Measurements from ENCODE around the gene PTPRG. TPM values are rescaled to one million over a fixed set of nuclear protein-coding genes. Genes with fewer than 3 reads are reported as not detected.

The PTPRG gene
- total and polyA plus RNA-seq, 3 experiments from 2014 or later = not detected

GRCh38 chr3:61673651-61674050, 112.3 kb downstream of the PTPRG start:
- Histone ChIP-seq H3K27ac (ENCODE audit: low read depth, low read length) (no peak overlapping the region), H3K27me3 (ENCODE audit: insufficient read depth, low read length, poor library complexity, severe bottlenecking) (no peaks in the 10 kb centered on the region), H3K4me3 (ENCODE audit: low read length) (no peak overlapping the region), H3K9me3 (ENCODE audit: low read length) (no peaks in the 10 kb centered on the region), H3K4me1 (ENCODE audit: insufficient read depth, low read length) (no peaks in the 10 kb centered on the region), H3K36me3 (ENCODE audit: insufficient read depth, low read length) (no peaks in the 10 kb centered on the region)
- H3K9me3 Mint-ChIP-seq = peaks cover 2 to 6% (median 3%) of the 10 kb centered on the region in 5 donors
- H3K27ac Mint-ChIP-seq = no peak overlapping the region
- POLR2A ChIA-PET = no interaction called here
- CTCF ChIA-PET = no interaction called here
- DNase-seq = no peak
- no peak overlapping the region for H3K4me3 Mint-ChIP-seq
- no peaks in the 10 kb centered on the region for H3K36me3 Mint-ChIP-seq
- no peaks in the 10 kb centered on the region for H3K4me1 Mint-ChIP-seq
- no peaks in the 10 kb centered on the region for H3K27me3 Mint-ChIP-seq

GRCh38 chr3:61674596-61674995, 113.2 kb downstream of the PTPRG start:
- ChIA-PET POLR2A (no interaction called here), CTCF (no interaction called here)
- Histone ChIP-seq H3K36me3 (ENCODE audit: insufficient read depth, low read length) (no peaks in the 10 kb centered on the region), H3K27me3 (ENCODE audit: insufficient read depth, low read length, poor library complexity, severe bottlenecking) (no peaks in the 10 kb centered on the region), H3K27ac (ENCODE audit: low read depth, low read length) (no peak overlapping the region), H3K4me1 (ENCODE audit: insufficient read depth, low read length) (no peaks in the 10 kb centered on the region), H3K9me3 (ENCODE audit: low read length) (no peaks in the 10 kb centered on the region), H3K4me3 (ENCODE audit: low read length) (no peak overlapping the region)
- Mint-ChIP-seq H3K4me1 (no peaks in the 10 kb centered on the region), H3K27ac (no peak overlapping the region), H3K36me3 (no peaks in the 10 kb centered on the region), H3K9me3 (peaks cover under 1 to 8% (median 2%) of the 10 kb centered on the region in 5 donors), H3K4me3 (no peak overlapping the region), H3K27me3 (no peaks in the 10 kb centered on the region)
- DNase-seq = no peak

GRCh38 chr3:61679026-61679425, 117.7 kb downstream of the PTPRG start:
- Mint-ChIP-seq H3K27me3 (peaks cover 0 to 2% of the 10 kb centered on the region in 2 donors), H3K4me1 (no peaks in the 10 kb centered on the region), H3K36me3 (no peaks in the 10 kb centered on the region), H3K4me3 (no peak overlapping the region), H3K27ac (no peak overlapping the region), H3K9me3 (peaks cover 0 to 10% (median 2%) of the 10 kb centered on the region in 5 donors)
- H3K27me3 ChIP-seq (ENCODE audit: insufficient read depth, low read length, poor library complexity, severe bottlenecking) = no peaks in the 10 kb centered on the region
- H3K4me3 ChIP-seq (ENCODE audit: low read length) = no peak overlapping the region
- ChIA-PET CTCF (no interaction called here), POLR2A (no interaction called here)
- H3K36me3 ChIP-seq (ENCODE audit: insufficient read depth, low read length) = no peaks in the 10 kb centered on the region
- H3K4me1 ChIP-seq (ENCODE audit: insufficient read depth, low read length) = no peaks in the 10 kb centered on the region
- no peak overlapping the region for H3K27ac ChIP-seq (ENCODE audit: low read depth, low read length)
- DNase-seq = no peak
- no peaks in the 10 kb centered on the region for H3K9me3 ChIP-seq (ENCODE audit: low read length)

GRCh38 chr3:61680617-61681016, 119.2 kb downstream of the PTPRG start:
- no peak overlapping the region for H3K4me3 Mint-ChIP-seq
- ChIA-PET CTCF (no interaction called here), POLR2A (no interaction called here)
- H3K9me3 Mint-ChIP-seq = peaks cover 0 to 10% (median 2%) of the 10 kb centered on the region in 5 donors
- no peaks in the 10 kb centered on the region for H3K4me1 Mint-ChIP-seq
- no peak overlapping the region for H3K4me3 ChIP-seq (ENCODE audit: low read length)
- H3K27ac ChIP-seq (ENCODE audit: low read depth, low read length) = no peak overlapping the region
- H3K36me3 Mint-ChIP-seq = no peaks in the 10 kb centered on the region
- no peaks in the 10 kb centered on the region for H3K27me3 ChIP-seq (ENCODE audit: insufficient read depth, low read length, poor library complexity, severe bottlenecking)
- no peak overlapping the region for H3K27ac Mint-ChIP-seq
- no peaks in the 10 kb centered on the region for H3K9me3 ChIP-seq (ENCODE audit: low read length)
- DNase-seq = no peak
- no peaks in the 10 kb centered on the region for H3K4me1 ChIP-seq (ENCODE audit: insufficient read depth, low read length)
- no peaks in the 10 kb centered on the region for H3K36me3 ChIP-seq (ENCODE audit: insufficient read depth, low read length)
- H3K27me3 Mint-ChIP-seq = peaks cover 0 to 2% of the 10 kb centered on the region in 2 donors

GRCh38 chr3:61681636-61682035, 120.3 kb downstream of the PTPRG start:
- H3K9me3 ChIP-seq (ENCODE audit: low read length) = no peaks in the 10 kb centered on the region
- H3K27ac Mint-ChIP-seq = no peak overlapping the region

GRCh38 chr3:61682671-61683548, 121.5 kb downstream of the PTPRG start:
- ChIA-PET POLR2A (no interaction called here), CTCF (no interaction called here)
- no peaks in the 10 kb centered on the region for H3K4me1 Mint-ChIP-seq
- no peaks in the 10 kb centered on the region for H3K9me3 ChIP-seq (ENCODE audit: low read length)
- H3K4me1 ChIP-seq (ENCODE audit: insufficient read depth, low read length) = no peaks in the 10 kb centered on the region
- no peak for DNase-seq
- no peak overlapping the region for H3K27ac ChIP-seq (ENCODE audit: low read depth, low read length)
- no peak overlapping the region for H3K27ac Mint-ChIP-seq
- no peaks in the 10 kb centered on the region for H3K36me3 ChIP-seq (ENCODE audit: insufficient read depth, low read length)
- peaks cover 0 to 2% of the 10 kb centered on the region in 2 donors for H3K27me3 Mint-ChIP-seq
- H3K4me3 ChIP-seq (ENCODE audit: low read length) = no peak overlapping the region
- no peaks in the 10 kb centered on the region for H3K36me3 Mint-ChIP-seq
- no peak overlapping the region for H3K4me3 Mint-ChIP-seq
- H3K27me3 ChIP-seq (ENCODE audit: insufficient read depth, low read length, poor library complexity, severe bottlenecking) = no peaks in the 10 kb centered on the region
- peaks cover 0 to 8% (median 2%) of the 10 kb centered on the region in 5 donors for H3K9me3 Mint-ChIP-seq

More at GRCh38 chr3:61681636-61682035, 120.3 kb downstream of the PTPRG start:
- H3K4me3 ChIP-seq (ENCODE audit: low read length) = no peak overlapping the region
- H3K4me1 Mint-ChIP-seq = no peaks in the 10 kb centered on the region
- H3K27me3 ChIP-seq (ENCODE audit: insufficient read depth, low read length, poor library complexity, severe bottlenecking) = no peaks in the 10 kb centered on the region
- no peak overlapping the region for H3K27ac ChIP-seq (ENCODE audit: low read depth, low read length)
- no peaks in the 10 kb centered on the region for H3K4me1 ChIP-seq (ENCODE audit: insufficient read depth, low read length)
- POLR2A ChIA-PET = no interaction called here
- peaks cover 0 to 8% (median 2%) of the 10 kb centered on the region in 5 donors for H3K9me3 Mint-ChIP-seq
- no peaks in the 10 kb centered on the region for H3K36me3 Mint-ChIP-seq
- H3K36me3 ChIP-seq (ENCODE audit: insufficient read depth, low read length) = no peaks in the 10 kb centered on the region
- H3K4me3 Mint-ChIP-seq = no peak overlapping the region
- no peak for DNase-seq
- CTCF ChIA-PET = no interaction called here
- H3K27me3 Mint-ChIP-seq = peaks cover 0 to 2% of the 10 kb centered on the region in 2 donors

GRCh38 chr3:61683549-61684236, 122.3 kb downstream of the PTPRG start:
- Mint-ChIP-seq H3K36me3 (no peaks in the 10 kb centered on the region), H3K9me3 (peaks cover 0 to 8% (median 2%) of the 10 kb centered on the region in 5 donors), H3K4me3 (no peak overlapping the region), H3K27me3 (peaks cover 0 to 2% of the 10 kb centered on the region in 2 donors), H3K27ac (no peak overlapping the region), H3K4me1 (no peaks in the 10 kb centered on the region)
- H3K27ac ChIP-seq (ENCODE audit: low read depth, low read length) = no peak overlapping the region
- H3K4me1 ChIP-seq (ENCODE audit: insufficient read depth, low read length) = no peaks in the 10 kb centered on the region
- POLR2A ChIA-PET = no interaction called here
- no peaks in the 10 kb centered on the region for H3K9me3 ChIP-seq (ENCODE audit: low read length)
- no peaks in the 10 kb centered on the region for H3K27me3 ChIP-seq (ENCODE audit: insufficient read depth, low read length, poor library complexity, severe bottlenecking)
- CTCF ChIA-PET = no interaction called here
- no peak for DNase-seq
- H3K36me3 ChIP-seq (ENCODE audit: insufficient read depth, low read length) = no peaks in the 10 kb centered on the region
- no peak overlapping the region for H3K4me3 ChIP-seq (ENCODE audit: low read length)

- DNase-seq = no peak
- Mint-ChIP-seq H3K4me1 (no peaks in the 10 kb centered on the region), H3K27me3 (peaks cover 0 to 2% of the 10 kb centered on the region in 2 donors), H3K27ac (no peak overlapping the region), H3K36me3 (no peaks in the 10 kb centered on the region), H3K4me3 (no peak overlapping the region), H3K9me3 (peaks cover 0 to 8% (median 0%) of the 10 kb centered on the region in 5 donors)
- ChIA-PET POLR2A (no interaction called here), CTCF (no interaction called here)
- no peaks in the 10 kb centered on the region for H3K27me3 ChIP-seq (ENCODE audit: insufficient read depth, low read length, poor library complexity, severe bottlenecking)
- no peaks in the 10 kb centered on the region for H3K36me3 ChIP-seq (ENCODE audit: insufficient read depth, low read length)
- H3K27ac ChIP-seq (ENCODE audit: low read depth, low read length) = no peak overlapping the region
- H3K4me3 ChIP-seq (ENCODE audit: low read length) = no peak overlapping the region
- H3K4me1 ChIP-seq (ENCODE audit: insufficient read depth, low read length) = no peaks in the 10 kb centered on the region
- H3K9me3 ChIP-seq (ENCODE audit: low read length) = no peaks in the 10 kb centered on the region
These were observed 123.0 kb downstream of the PTPRG start for GRCh38 chr3:61684386-61684785.

Data from CD8-positive, alpha-beta memory T cell (primary cell).